Kidney (tissue), 14 donors: Measurements from ENCODE around the gene NGDN. TPM values are rescaled to one million over a fixed set of nuclear protein-coding genes. Genes with fewer than 3 reads are reported as not detected.
A peak's percentile ranks its signal among the peaks of the same experiment; 100 is the strongest.

Experiments used
- DNase-seq, 5 donors: peaks; one replicate each; pipeline ENCODE4 v3.0.0-alpha.2; 2013 to 2020
- FAIRE-seq: peaks from 2 replicates; lab custom pipeline; 2012; peaks lifted over from hg19 to GRCh38; lab: Jason Lieb, UNC
- H3K27ac ChIP-seq, 2 donors: one replicate each; pipeline ENCODE4 v1.7.0; 2013; ENCODE audit warnings: low read depth in 2 of 2, low read length in 2 of 2, inconsistent platforms in 1 of 2
- H3K27me3 ChIP-seq: one replicate; pipeline ENCODE4 v1.7.1; 2013; ENCODE audit warnings: low read length, inconsistent platforms; ENCODE audit not compliant: control insufficient read depth, insufficient read depth
- H3K36me3 ChIP-seq, 3 donors: one replicate each; pipeline versions ENCODE4 v1.7.0 to v1.7.1; 2013; ENCODE audit warnings: low read length in 3 of 3, control low read depth in 1 of 3, inconsistent platforms in 1 of 3; ENCODE audit not compliant: insufficient read depth in 3 of 3, control insufficient read depth in 2 of 3
- H3K4me1 ChIP-seq, 3 donors: one replicate each; pipeline versions ENCODE4 v1.7.0 to v1.7.1; 2013; ENCODE audit warnings: low read length in 3 of 3, inconsistent platforms in 1 of 3, low read depth in 1 of 3; ENCODE audit not compliant: control insufficient read depth in 2 of 3, insufficient read depth in 2 of 3
- H3K4me3 ChIP-seq, 3 donors: one replicate each; pipeline versions ENCODE4 v1.7.0 to v1.8.1; 2013; ENCODE audit warnings: low read length in 3 of 3, control low read depth in 1 of 3, inconsistent platforms in 1 of 3
- H3K9ac ChIP-seq, 3 donors: one replicate each; pipeline versions ENCODE4 v1.7.0 to v1.7.1; 2013; ENCODE audit warnings: low read length in 3 of 3, control low read depth in 1 of 3, inconsistent platforms in 1 of 3
- H3K9me3 ChIP-seq, 3 donors: one replicate each; pipeline versions ENCODE4 v1.7.0 to v1.7.1; 2013; ENCODE audit warnings: low read length in 3 of 3, control low read depth in 1 of 3, inconsistent platforms in 1 of 3; ENCODE audit not compliant: control insufficient read depth in 2 of 3, insufficient read depth in 1 of 3
- CTCF ChIP-seq: IDR thresholded peaks from 3 replicates; pipeline ENCODE4 v1.5.1; 2012; ENCODE audit warnings: mild to moderate bottlenecking, moderate library complexity, borderline replicate concordance; ENCODE audit not compliant: insufficient read depth; ENCODE audit errors: extremely low read depth
- intact Hi-C: fragments of 100-400 bp; cut with DNase I; formaldehyde crosslinking; loops from one replicate; pipeline ENCODE4 v1.11.1; 2022
- polyA plus RNA-seq: library from polyadenylated mRNA; stranded (reverse); fragments of 350-450 nt; fragmentation: Illumina TruSeq; extraction: RNeasy Lipid Tissue Mini Kit (QIAGEN cat#74804); gene quantifications from one replicate; pipeline ENCODE4 v1.2.3, GENCODE V29; 2014; ENCODE audit warnings: low read depth, low replicate concordance; ENCODE audit not compliant: insufficient read depth
- total RNA-seq: library from RNA; stranded (reverse); fragmentation: NEBNext Ultra II Directional; extraction: Animal tissue kit (Norgen Biotek cat#: 25700); gene quantifications from one replicate; pipeline ENCODE4 v1.2.1, GENCODE V29; 2021
- donor health status: control.
- donor health status: control.
- donor health status: control.
- donor health status: control.
- donor health status: control.
- donor health status: DM: yes; HTN: yes; CAD: no.
- donor health status: Normal renal cell carcinoma (clear cell type).

NGDN gene
- total and polyA plus RNA-seq, 2 donors from 2014 or later, result 35.6 to 37.6 TPM

GRCh38 chr14:23435543-23436326 is 33.8 kb upstream of the NGDN start, which contains the start of gene MYH7:
TSS of gene MYH7 (minus strand) at chr14:23435660. CDS start at chr14:23433732, 1,928 bp downstream.
- no peak for TF ChIP-seq CTCF
- no peak for FAIRE-seq
- peak in 3 of 5 donors; percentile 24 to 53 (median 49) for DNase-seq
- Histone ChIP-seq H3K27me3 (no peaks in the 10 kb centered on the region), H3K27ac (no peak within 1 kb of the TSS), H3K4me1 (peaks cover 0 to 7% (median 4%) of the 10 kb centered on the region in 3 donors), H3K36me3 (no peaks in the 10 kb centered on the region), H3K4me3 (no peak within 1 kb of the TSS), H3K9ac (no peak within 1 kb of the TSS), H3K9me3 (no peaks in the 10 kb centered on the region)
- intact Hi-C loops, result no loop called here

GRCh38 chr14:23436327-23437132 is 33.0 kb upstream of the NGDN start:
- intact Hi-C loops, result no loop called here
- no peak for FAIRE-seq
- TF ChIP-seq CTCF, result no peak

GRCh38 chr14:23437133-23438100 is 32.1 kb upstream of the NGDN start:
- Histone ChIP-seq H3K4me3 (no peak overlapping the region), H3K9me3 (no peaks in the 10 kb centered on the region), H3K9ac (no peak overlapping the region), H3K27ac (no peak overlapping the region), H3K4me1 (peaks cover 0 to 7% (median 4%) of the 10 kb centered on the region in 3 donors), H3K27me3 (no peaks in the 10 kb centered on the region), H3K36me3 (no peaks in the 10 kb centered on the region)
- TF ChIP-seq CTCF, result no peak
- DNase-seq (peak in 1 of 5 donors; percentile 28), FAIRE-seq (no peak)
- intact Hi-C loops, result no loop called here

More at GRCh38 chr14:23436327-23437132, 33.0 kb upstream of the NGDN start:
- Histone ChIP-seq H3K4me3 (no peak overlapping the region), H3K27me3 (no peaks in the 10 kb centered on the region), H3K4me1 (peaks cover 0 to 7% (median 4%) of the 10 kb centered on the region in 3 donors), H3K9me3 (no peaks in the 10 kb centered on the region), H3K27ac (no peak overlapping the region), H3K9ac (no peak overlapping the region), H3K36me3 (no peaks in the 10 kb centered on the region)
- peak; percentile 89 to 97 (median 94) for DNase-seq
